ENCODE data around the gene MARCHF10. TPM values are rescaled to one million over a fixed set of nuclear protein-coding genes. Genes with fewer than 3 reads are reported as not detected.

The MARCHF10 gene
- polyA plus RNA-seq, 1 donor from 2014 or later, result 0.27 TPM

DNA sequence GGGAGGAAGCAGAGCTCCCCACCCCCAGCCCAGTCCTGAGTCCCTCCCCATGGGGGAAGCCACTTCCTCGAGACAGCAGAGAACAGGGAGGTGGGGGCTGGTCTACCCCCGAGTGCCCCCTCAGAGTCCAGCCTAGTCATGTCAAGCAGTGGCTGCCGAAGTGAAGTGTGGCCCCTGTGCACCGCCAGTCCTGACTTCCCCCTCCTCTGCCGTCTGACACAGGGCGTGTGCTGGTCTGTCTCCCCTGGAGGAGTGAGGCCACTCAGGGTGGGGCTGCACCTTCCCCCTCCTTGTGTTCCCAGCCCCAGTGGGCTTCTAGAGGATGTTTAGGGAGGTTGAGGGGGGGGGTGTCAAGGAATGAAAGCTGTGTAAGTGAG, 133.8 kb downstream of the MARCHF10 start:
- H3K4me2 ChIP-seq (ENCODE audit: low read length), result no peak overlapping the region
- H3K36me3 ChIP-seq (ENCODE audit: insufficient read depth, low read length), result no peaks in the 10 kb centered on the region
- H3K9me2 ChIP-seq (ENCODE audit: insufficient read depth, low read length), result no peaks in the 10 kb centered on the region
- H3K27me3 ChIP-seq (ENCODE audit: insufficient read depth, low read depth, low read length), result no peaks in the 10 kb centered on the region
- H2AFZ ChIP-seq (ENCODE audit: low read depth, low read length), result no peak overlapping the region
- H3K4me3 ChIP-seq (ENCODE audit: low read length), result no peak overlapping the region
- TF ChIP-seq EP300 (conservative IDR thresholded peaks at IDR 0.05; ENCODE audit: poor library complexity, severe bottlenecking) (no peak), EZH2 (IDR thresholded peaks at IDR 0.05; ENCODE audit: borderline replicate concordance, insufficient read depth, low read length, poor library complexity, severe bottlenecking) (no peak), MXI1 (conservative IDR thresholded peaks at IDR 0.05; ENCODE audit: poor library complexity, severe bottlenecking) (no peak), TAF1 (IDR thresholded peaks at IDR 0.05; ENCODE audit: low read depth) (no peak), SMC3 (conservative IDR thresholded peaks at IDR 0.05; ENCODE audit: poor library complexity) (no peak), CTCF (IDR thresholded peaks at IDR 0.05; ENCODE audit: poor library complexity, severe bottlenecking) (no peak), RAD21 (conservative IDR thresholded peaks at IDR 0.05) (no peak), POLR2AphosphoS5 (IDR thresholded peaks at IDR 0.05) (no peak)
- TF ChIP-seq, protein P1, sequence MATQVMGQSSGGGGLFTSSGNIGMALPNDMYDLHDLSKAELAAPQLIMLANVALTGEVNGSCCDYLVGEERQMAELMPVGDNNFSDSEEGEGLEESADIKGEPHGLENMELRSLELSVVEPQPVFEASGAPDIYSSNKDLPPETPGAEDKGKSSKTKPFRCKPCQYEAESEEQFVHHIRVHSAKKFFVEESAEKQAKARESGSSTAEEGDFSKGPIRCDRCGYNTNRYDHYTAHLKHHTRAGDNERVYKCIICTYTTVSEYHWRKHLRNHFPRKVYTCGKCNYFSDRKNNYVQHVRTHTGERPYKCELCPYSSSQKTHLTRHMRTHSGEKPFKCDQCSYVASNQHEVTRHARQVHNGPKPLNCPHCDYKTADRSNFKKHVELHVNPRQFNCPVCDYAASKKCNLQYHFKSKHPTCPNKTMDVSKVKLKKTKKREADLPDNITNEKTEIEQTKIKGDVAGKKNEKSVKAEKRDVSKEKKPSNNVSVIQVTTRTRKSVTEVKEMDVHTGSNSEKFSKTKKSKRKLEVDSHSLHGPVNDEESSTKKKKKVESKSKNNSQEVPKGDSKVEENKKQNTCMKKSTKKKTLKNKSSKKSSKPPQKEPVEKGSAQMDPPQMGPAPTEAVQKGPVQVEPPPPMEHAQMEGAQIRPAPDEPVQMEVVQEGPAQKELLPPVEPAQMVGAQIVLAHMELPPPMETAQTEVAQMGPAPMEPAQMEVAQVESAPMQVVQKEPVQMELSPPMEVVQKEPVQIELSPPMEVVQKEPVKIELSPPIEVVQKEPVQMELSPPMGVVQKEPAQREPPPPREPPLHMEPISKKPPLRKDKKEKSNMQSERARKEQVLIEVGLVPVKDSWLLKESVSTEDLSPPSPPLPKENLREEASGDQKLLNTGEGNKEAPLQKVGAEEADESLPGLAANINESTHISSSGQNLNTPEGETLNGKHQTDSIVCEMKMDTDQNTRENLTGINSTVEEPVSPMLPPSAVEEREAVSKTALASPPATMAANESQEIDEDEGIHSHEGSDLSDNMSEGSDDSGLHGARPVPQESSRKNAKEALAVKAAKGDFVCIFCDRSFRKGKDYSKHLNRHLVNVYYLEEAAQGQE (IDR thresholded peaks at IDR 0.05; ENCODE audit: borderline replicate concordance), result no peak
- no peaks in the 10 kb centered on the region for H3F3A ChIP-seq (ENCODE audit: insufficient read depth, low read length, poor library complexity, severe bottlenecking)
- H3K27ac ChIP-seq (ENCODE audit: low read length), result no peak overlapping the region
- H4K20me1 ChIP-seq (ENCODE audit: insufficient read depth), result no peaks in the 10 kb centered on the region
- no peak overlapping the region for H3K9ac ChIP-seq (ENCODE audit: low read length)
- H3K79me2 ChIP-seq (replicated peaks; ENCODE audit: insufficient read depth, low read length), result no peaks in the 10 kb centered on the region
- no peaks in the 10 kb centered on the region for H3K9me3 ChIP-seq (ENCODE audit: low read length)

DNA sequence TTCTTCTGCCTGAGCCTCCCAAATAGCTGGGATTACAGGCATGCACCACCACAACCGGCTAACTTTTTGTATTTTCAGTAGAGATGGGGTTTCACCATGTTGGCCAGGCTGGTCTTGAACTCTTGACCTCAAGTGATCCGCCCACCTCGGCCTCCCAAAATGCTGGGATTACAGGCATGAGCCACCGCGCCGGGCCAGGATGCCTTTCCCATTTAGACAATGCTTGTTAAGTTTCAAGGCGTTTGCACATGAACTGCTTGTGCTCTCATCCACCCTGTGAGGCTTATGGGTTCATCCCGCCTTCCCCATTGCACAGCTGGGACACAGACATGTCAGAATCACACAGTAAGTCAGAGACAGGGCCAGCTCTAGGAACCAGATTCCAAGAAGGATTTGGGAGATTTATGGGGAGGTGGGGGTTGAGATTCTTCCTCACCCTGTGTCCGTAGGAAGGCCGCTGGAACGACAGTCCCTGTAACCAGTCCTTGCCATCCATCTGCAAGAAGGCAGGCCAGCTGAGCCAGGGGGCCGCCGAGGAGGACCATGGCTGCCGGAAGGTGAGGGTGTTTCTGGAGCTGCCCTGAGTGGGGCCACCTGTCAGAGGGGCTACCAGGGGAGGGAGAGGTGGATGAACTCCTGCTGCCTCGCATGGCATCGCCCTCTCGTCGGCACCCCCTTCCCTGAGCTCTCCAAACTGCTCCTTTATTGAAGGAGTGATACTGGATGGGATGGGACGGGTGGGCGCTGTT, 134.3 kb downstream of the MARCHF10 start:
- Histone ChIP-seq H3K27ac (ENCODE audit: low read length) (no peak overlapping the region), H3K79me2 (replicated peaks; ENCODE audit: insufficient read depth, low read length) (no peaks in the 10 kb centered on the region), H3K9me2 (ENCODE audit: insufficient read depth, low read length) (no peaks in the 10 kb centered on the region), H2AFZ (ENCODE audit: low read depth, low read length) (no peak overlapping the region), H3K4me2 (ENCODE audit: low read length) (no peak overlapping the region), H3K9ac (ENCODE audit: low read length) (no peak overlapping the region), H3K36me3 (ENCODE audit: insufficient read depth, low read length) (no peaks in the 10 kb centered on the region), H3F3A (ENCODE audit: insufficient read depth, low read length, poor library complexity, severe bottlenecking) (no peaks in the 10 kb centered on the region), H3K4me3 (ENCODE audit: low read length) (no peak overlapping the region), H3K27me3 (ENCODE audit: insufficient read depth, low read depth, low read length) (no peaks in the 10 kb centered on the region), H4K20me1 (ENCODE audit: insufficient read depth) (no peaks in the 10 kb centered on the region), H3K9me3 (ENCODE audit: low read length) (no peaks in the 10 kb centered on the region)
- TF ChIP-seq, protein P1 (IDR thresholded peaks at IDR 0.05; ENCODE audit: borderline replicate concordance), result no peak
- TF ChIP-seq EP300 (conservative IDR thresholded peaks at IDR 0.05; ENCODE audit: poor library complexity, severe bottlenecking), result no peak
- TF ChIP-seq MXI1 (conservative IDR thresholded peaks at IDR 0.05; ENCODE audit: poor library complexity, severe bottlenecking), result no peak
- no peak for TF ChIP-seq CTCF (IDR thresholded peaks at IDR 0.05; ENCODE audit: poor library complexity, severe bottlenecking)
- no peak for TF ChIP-seq EZH2 (IDR thresholded peaks at IDR 0.05; ENCODE audit: borderline replicate concordance, insufficient read depth, low read length, poor library complexity, severe bottlenecking)
- TF ChIP-seq TAF1 (IDR thresholded peaks at IDR 0.05; ENCODE audit: low read depth), result no peak
- no peak for TF ChIP-seq POLR2AphosphoS5 (IDR thresholded peaks at IDR 0.05)
- no peak for TF ChIP-seq SMC3 (conservative IDR thresholded peaks at IDR 0.05; ENCODE audit: poor library complexity)
- TF ChIP-seq RAD21 (conservative IDR thresholded peaks at IDR 0.05), result no peak

All from neural cell (in vitro differentiated cells).